Karpas-422 (cell line): Measurements from ENCODE around the gene CCDC66. TPM values are rescaled to one million over a fixed set of nuclear protein-coding genes. Genes with fewer than 3 reads are reported as not detected.

Source experiments
- DNase-seq: peaks from one replicate; pipeline ENCODE4 v3.0.0-alpha.2; 2015
- H2AFZ ChIP-seq: fragments of 200-600 bp; sonication (generic); 2 replicates; pipeline ENCODE4 v1.6.1; 2014; ENCODE audit warnings: antibody characterized with exemption, low read length, mixed read lengths
- H3K27ac ChIP-seq: fragments of 200-600 bp; sonication (generic); 2 replicates; pipeline ENCODE4 v1.5.1; 2014; ENCODE audit warnings: mild to moderate bottlenecking, low read length, moderate library complexity
- H3K27me3 ChIP-seq: fragments of 200-600 bp; sonication (generic); 2 replicates; pipeline ENCODE4 v1.6.1; 2014; ENCODE audit warnings: low read length, mixed read lengths
- H3K36me3 ChIP-seq: fragments of 200-600 bp; sonication (generic); 2 replicates; pipeline ENCODE4 v1.6.1; 2014; ENCODE audit warnings: low read length, mixed read lengths; ENCODE audit not compliant: insufficient read depth
- H3K4me1 ChIP-seq: fragments of 200-600 bp; sonication (generic); 2 replicates; pipeline ENCODE4 v1.6.1; 2014; ENCODE audit warnings: mild to moderate bottlenecking, low read length, mixed read lengths
- H3K4me2 ChIP-seq: fragments of 200-600 bp; sonication (generic); 2 replicates; pipeline ENCODE4 v1.6.1; 2014; ENCODE audit warnings: low read length, low read depth, mild to moderate bottlenecking; ENCODE audit not compliant: poor library complexity, severe bottlenecking
- H3K4me3 ChIP-seq: fragments of 200-600 bp; sonication (generic); 2 replicates; pipeline ENCODE4 v1.5.1; 2014; ENCODE audit warnings: mild to moderate bottlenecking, antibody characterized with exemption, low read length, mixed read lengths
- H3K79me2 ChIP-seq: fragments of 200-600 bp; sonication (generic); 2 replicates; pipeline ENCODE4 v1.6.1; 2014; ENCODE audit warnings: mild to moderate bottlenecking, low read length, mixed read lengths
- H3K9ac ChIP-seq: fragments of 200-600 bp; sonication (generic); 2 replicates; pipeline ENCODE4 v1.6.0; 2014; ENCODE audit warnings: low read length
- H3K9me2 ChIP-seq: fragments of 200-600 bp; sonication (generic), shearing (Covaris generic); replicated peaks from 2 replicates; pipeline ENCODE4 v1.6.0; 2014; ENCODE audit warnings: mild to moderate bottlenecking, low read length, moderate library complexity; ENCODE audit not compliant: insufficient read depth
- H3K9me3 ChIP-seq: fragments of 300-700, 200-600 bp; sonication (generic); 2 replicates; pipeline ENCODE4 v1.6.1; 2014; ENCODE audit warnings: low read length, mixed read lengths
- H4K20me1 ChIP-seq: fragments of 200-600 bp; sonication (generic); 2 replicates; pipeline ENCODE4 v1.6.1; 2014; ENCODE audit warnings: mild to moderate bottlenecking, antibody characterized with exemption, low read length, low read depth; ENCODE audit not compliant: insufficient read depth
- total RNA-seq: library from RNA; depleted of rRNA; stranded (reverse); fragments of >200 nt; shearing (Covaris generic); gene quantifications from 2 replicates; pipeline ENCODE4 v1.2.3, GENCODE V29; 2014; ENCODE audit warnings: low replicate concordance

Gene CCDC66
- total RNA-seq, 1 experiment from 2014 or later, result 103 TPM

- Histone ChIP-seq H3K79me2 (peaks cover 13% of the 10 kb centered on the region), H3K4me3 (no peak overlapping the region), H2AFZ (no peak overlapping the region), H4K20me1 (no peaks in the 10 kb centered on the region), H3K4me2 (no peak overlapping the region), H3K4me1 (no peaks in the 10 kb centered on the region), H3K27ac (no peak overlapping the region), H3K27me3 (no peaks in the 10 kb centered on the region), H3K9ac (no peak overlapping the region), H3K36me3 (peaks cover 59% of the 10 kb centered on the region; the same call in 1 of the 2 replicates), H3K9me3 (no peaks in the 10 kb centered on the region), H3K9me2 (no peaks in the 10 kb centered on the region)
- no peak for DNase-seq
These were observed 72.5 kb downstream of the CCDC66 start for GRCh38 chr3:56629451-56629850.

- Histone ChIP-seq H3K4me1 (no peaks in the 10 kb centered on the region), H2AFZ (no peak overlapping the region), H3K9me2 (no peaks in the 10 kb centered on the region), H3K27me3 (no peaks in the 10 kb centered on the region), H3K4me3 (no peak overlapping the region), H3K36me3 (peaks cover 61% of the 10 kb centered on the region; the same call in 1 of the 2 replicates), H3K79me2 (peaks cover 19% of the 10 kb centered on the region), H3K27ac (no peak overlapping the region), H3K9ac (no peak overlapping the region), H3K9me3 (no peaks in the 10 kb centered on the region), H4K20me1 (no peaks in the 10 kb centered on the region), H3K4me2 (no peak overlapping the region)
- no peak for DNase-seq
These were observed 74.0 kb downstream of the CCDC66 start for GRCh38 chr3:56630966-56631365.

- Histone ChIP-seq H2AFZ (no peak overlapping the region), H3K27ac (no peak overlapping the region), H3K79me2 (peaks cover 26% of the 10 kb centered on the region), H3K4me2 (no peak overlapping the region), H3K4me1 (no peaks in the 10 kb centered on the region), H3K9me2 (no peaks in the 10 kb centered on the region), H3K36me3 (peaks cover 52% of the 10 kb centered on the region; the same call in 1 of the 2 replicates), H4K20me1 (no peaks in the 10 kb centered on the region), H3K9ac (no peak overlapping the region), H3K27me3 (no peaks in the 10 kb centered on the region), H3K4me3 (no peak overlapping the region), H3K9me3 (no peaks in the 10 kb centered on the region)
- no peak for DNase-seq
These were observed 76.2 kb downstream of the CCDC66 start for GRCh38 chr3:56633181-56633580.

- no peak overlapping the region for H3K27ac ChIP-seq
- H3K79me2 ChIP-seq, result peaks cover 30% of the 10 kb centered on the region
- no peak for DNase-seq
- no peak overlapping the region for H2AFZ ChIP-seq
- H3K4me1 ChIP-seq, result no peaks in the 10 kb centered on the region
- no peaks in the 10 kb centered on the region for H3K27me3 ChIP-seq
- peaks cover 57% of the 10 kb centered on the region; the same call in 1 of the 2 replicates for H3K36me3 ChIP-seq
- H3K9me3 ChIP-seq, result no peaks in the 10 kb centered on the region
- no peak overlapping the region for H3K4me2 ChIP-seq
- H3K9me2 ChIP-seq, result no peaks in the 10 kb centered on the region
- no peak overlapping the region for H3K9ac ChIP-seq
- H3K4me3 ChIP-seq, result no peak overlapping the region
- no peaks in the 10 kb centered on the region for H4K20me1 ChIP-seq
These were observed 76.9 kb downstream of the CCDC66 start for GRCh38 chr3:56633602-56634535.

GRCh38 chr3:56645407-56645806 is 88.4 kb downstream of the CCDC66 start:
- no peak overlapping the region for H2AFZ ChIP-seq
- H3K9ac ChIP-seq, result no peak overlapping the region
- H3K4me3 ChIP-seq, result no peak overlapping the region
- H3K9me2 ChIP-seq, result no peaks in the 10 kb centered on the region
- no peaks in the 10 kb centered on the region for H3K9me3 ChIP-seq
- H3K27ac ChIP-seq, result no peak overlapping the region
- peaks cover 57% of the 10 kb centered on the region for H3K36me3 ChIP-seq
- no peak overlapping the region for H3K4me2 ChIP-seq
- peaks cover 5% of the 10 kb centered on the region; the same call in 1 of the 2 replicates for H3K4me1 ChIP-seq
- peaks cover 72% of the 10 kb centered on the region for H3K79me2 ChIP-seq
- DNase-seq, result no peak
- H3K27me3 ChIP-seq, result no peaks in the 10 kb centered on the region
- H4K20me1 ChIP-seq, result peaks cover 12% of the 10 kb centered on the region

GRCh38 chr3:56654460-56654859 is 97.5 kb downstream of the CCDC66 start:
- Histone ChIP-seq H3K36me3 (peaks cover 58% of the 10 kb centered on the region), H2AFZ (no peak overlapping the region), H3K27me3 (no peaks in the 10 kb centered on the region), H4K20me1 (peaks cover 3% of the 10 kb centered on the region), H3K27ac (no peak overlapping the region), H3K9me2 (no peaks in the 10 kb centered on the region), H3K9ac (no peak overlapping the region), H3K4me1 (no peaks in the 10 kb centered on the region), H3K9me3 (no peaks in the 10 kb centered on the region), H3K4me3 (no peak overlapping the region), H3K4me2 (no peak overlapping the region), H3K79me2 (peaks cover 96% of the 10 kb centered on the region)
- DNase-seq, result no peak

GRCh38 chr3:56655709-56656108 is 98.7 kb downstream of the CCDC66 start:
- no peaks in the 10 kb centered on the region for H3K9me3 ChIP-seq
- H3K79me2 ChIP-seq, result peaks cover 96% of the 10 kb centered on the region
- H3K27me3 ChIP-seq, result no peaks in the 10 kb centered on the region
- peaks cover 64% of the 10 kb centered on the region for H3K36me3 ChIP-seq
- no peaks in the 10 kb centered on the region for H3K4me1 ChIP-seq
- no peak for DNase-seq
- no peak overlapping the region for H3K27ac ChIP-seq
- H3K9me2 ChIP-seq, result no peaks in the 10 kb centered on the region
- no peak overlapping the region for H3K4me3 ChIP-seq
- H3K4me2 ChIP-seq, result no peak overlapping the region
- H2AFZ ChIP-seq, result no peak overlapping the region
- H3K9ac ChIP-seq, result no peak overlapping the region
- no peaks in the 10 kb centered on the region; the same call in 1 of the 2 replicates for H4K20me1 ChIP-seq

- Histone ChIP-seq H3K27me3 (no peaks in the 10 kb centered on the region), H3K27ac (no peak overlapping the region), H2AFZ (no peak overlapping the region), H3K9ac (no peak overlapping the region), H3K9me2 (no peaks in the 10 kb centered on the region), H3K9me3 (no peaks in the 10 kb centered on the region), H3K4me2 (no peak overlapping the region), H3K4me1 (no peaks in the 10 kb centered on the region), H4K20me1 (0 out of 2 replicates have a peak, but pooled peaks cover 5% of the 10 kb centered on the region), H3K36me3 (peaks cover 79% of the 10 kb centered on the region), H3K79me2 (peaks cover 72% of the 10 kb centered on the region), H3K4me3 (no peak overlapping the region)
- DNase-seq, result no peak
These were observed 107.8 kb downstream of the CCDC66 start for GRCh38 chr3:56664823-56665222.
